Type B pancreatic cell (in vitro differentiated cells): ENCODE results near the gene POLD4. TPM values are rescaled to one million over a fixed set of nuclear protein-coding genes. Genes with fewer than 3 reads are reported as not detected.
"Not testable (repeated sequence)": the region's sequence is repeated elsewhere in the genome, so short reads cannot be mapped to it uniquely, and the experiment has no call there.

Experiments used
- DNase-seq: peaks from one replicate; pipeline ENCODE4 v3.0.0; 2021; ENCODE audit warnings: mixed read lengths; ENCODE audit not compliant: unreplicated experiment; ENCODE audit errors: extremely low spot score
- H3K27ac Mint-ChIP-seq: 2 replicates; pipeline ENCODE4 v1.8.0; 2021; ENCODE audit warnings: mild to moderate bottlenecking, mixed read lengths
- H3K27me3 Mint-ChIP-seq: 2 replicates; pipeline ENCODE4 v1.8.0; 2021; ENCODE audit warnings: mixed read lengths
- H3K36me3 Mint-ChIP-seq: 2 replicates; pipeline ENCODE4 v1.8.0; 2021; ENCODE audit warnings: mixed read lengths
- H3K4me1 Mint-ChIP-seq: one replicate; pipeline ENCODE4 v1.8.0; 2021; ENCODE audit warnings: mixed read lengths; ENCODE audit not compliant: unreplicated experiment
- H3K4me3 Mint-ChIP-seq: 2 replicates; pipeline ENCODE4 v1.8.0; 2021; ENCODE audit warnings: mild to moderate bottlenecking, mixed read lengths
- H3K9me3 Mint-ChIP-seq: 2 replicates; pipeline ENCODE4 v1.8.0; 2021; ENCODE audit warnings: mixed read lengths
- long read RNA-seq: library from polyadenylated mRNA; unstranded; transcript quantifications from one replicate; pipeline ENCODE4 v2.0.0, GENCODE V29; 2020
- total RNA-seq: library from RNA; stranded (reverse); gene quantifications from 2 replicates; pipeline ENCODE4 v1.2.1, GENCODE V29; 2021; ENCODE audit warnings: low replicate concordance
- TF ChIP-seq, protein P1 (sequence below): fragments of 200-600 bp; sonication (generic); conservative IDR thresholded peaks from 2 replicates; pipeline ENCODE4 v1.5.0; 2021; ENCODE audit warnings: antibody characterized with exemption, mild to moderate bottlenecking

The POLD4 gene
- 15.0 and 29.4 TPM in 2 replicates for total RNA-seq
- long read RNA-seq, transcript POLD4-205 (4 exons, 1,486 nt), result major isoform, 6 of 13 reads
- long read RNA-seq, partial matches to known transcripts, result 0 of 13 reads
- long read RNA-seq, other reads (novel, unspliced or antisense), result 1 of 13 reads

DNA sequence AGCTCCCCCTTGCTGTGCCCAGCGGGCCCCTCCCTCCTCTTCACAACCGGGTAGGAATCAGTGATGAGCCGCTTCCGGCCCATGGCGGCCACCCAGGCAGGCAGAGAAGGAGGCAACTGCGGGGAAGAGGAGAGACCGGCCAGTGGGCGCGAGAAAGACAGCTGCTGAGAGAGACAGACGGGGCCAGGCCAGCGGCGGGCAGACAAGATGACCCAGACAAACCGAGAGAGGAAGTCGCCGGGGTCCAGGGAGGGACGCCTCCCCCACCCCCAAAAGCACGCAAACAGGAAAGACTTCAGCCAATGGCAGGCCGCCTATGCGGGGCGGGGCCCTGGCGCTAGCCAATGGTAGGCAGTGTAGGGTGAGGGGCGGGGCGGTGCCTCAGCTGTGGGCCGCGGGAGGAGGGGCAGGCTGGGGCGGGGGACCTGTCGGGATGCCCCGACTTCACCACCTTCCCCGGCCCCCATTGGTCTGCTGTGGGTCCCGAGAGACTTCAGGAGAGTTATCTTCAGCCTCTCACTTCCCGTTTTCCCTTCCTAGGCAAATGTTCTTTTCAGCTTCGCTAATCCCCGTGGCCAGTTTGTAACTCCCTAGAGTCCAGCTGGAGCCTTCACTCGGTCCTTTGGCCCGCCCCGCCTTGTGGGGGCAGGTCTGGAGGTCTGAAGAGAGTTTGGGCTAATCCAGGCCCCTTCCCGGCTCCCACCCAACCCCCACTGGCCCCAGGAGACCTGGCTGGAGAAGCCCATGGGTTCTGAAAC is at the start of gene POLD4:
Gene POLD4, minus strand, starts transcription at position 230 of the 758 bp plus-strand sequence. Its CDS starts 147 bp downstream, at position 83.
- Mint-ChIP-seq H3K9me3 (no peaks in the 10 kb centered on the region), H3K27me3 (no peaks in the 10 kb centered on the region), H3K4me3 (peak within 1 kb of the TSS; percentile 94), H3K27ac (peak within 1 kb of the TSS; percentile 94), H3K4me1 (peaks cover 38% of the 10 kb centered on the region), H3K36me3 (no peaks in the 10 kb centered on the region)
- TF ChIP-seq, protein P1, sequence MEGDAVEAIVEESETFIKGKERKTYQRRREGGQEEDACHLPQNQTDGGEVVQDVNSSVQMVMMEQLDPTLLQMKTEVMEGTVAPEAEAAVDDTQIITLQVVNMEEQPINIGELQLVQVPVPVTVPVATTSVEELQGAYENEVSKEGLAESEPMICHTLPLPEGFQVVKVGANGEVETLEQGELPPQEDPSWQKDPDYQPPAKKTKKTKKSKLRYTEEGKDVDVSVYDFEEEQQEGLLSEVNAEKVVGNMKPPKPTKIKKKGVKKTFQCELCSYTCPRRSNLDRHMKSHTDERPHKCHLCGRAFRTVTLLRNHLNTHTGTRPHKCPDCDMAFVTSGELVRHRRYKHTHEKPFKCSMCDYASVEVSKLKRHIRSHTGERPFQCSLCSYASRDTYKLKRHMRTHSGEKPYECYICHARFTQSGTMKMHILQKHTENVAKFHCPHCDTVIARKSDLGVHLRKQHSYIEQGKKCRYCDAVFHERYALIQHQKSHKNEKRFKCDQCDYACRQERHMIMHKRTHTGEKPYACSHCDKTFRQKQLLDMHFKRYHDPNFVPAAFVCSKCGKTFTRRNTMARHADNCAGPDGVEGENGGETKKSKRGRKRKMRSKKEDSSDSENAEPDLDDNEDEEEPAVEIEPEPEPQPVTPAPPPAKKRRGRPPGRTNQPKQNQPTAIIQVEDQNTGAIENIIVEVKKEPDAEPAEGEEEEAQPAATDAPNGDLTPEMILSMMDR, result no peak
- DNase-seq, result peak; percentile 94

- H3K27ac Mint-ChIP-seq, H3K9me3 Mint-ChIP-seq, H3K36me3 Mint-ChIP-seq, DNase-seq, H3K27me3 Mint-ChIP-seq, H3K4me3 Mint-ChIP-seq, H3K4me1 Mint-ChIP-seq: not testable (repeated sequence)
Measured at GRCh38 chr11:67403085-67403484, 49.7 kb upstream of the POLD4 start.

GRCh38 chr11:67402192-67402839 is 49.0 kb upstream of the POLD4 start:
- H3K9me3 Mint-ChIP-seq, H3K4me1 Mint-ChIP-seq, H3K36me3 Mint-ChIP-seq, DNase-seq, H3K27ac Mint-ChIP-seq, H3K27me3 Mint-ChIP-seq: not testable (repeated sequence)
- H3K4me3 Mint-ChIP-seq, result peak overlapping the region; percentile 60

- H3K36me3 Mint-ChIP-seq, result no peaks in the 10 kb centered on the region
- H3K9me3 Mint-ChIP-seq, result no peaks in the 10 kb centered on the region
- H3K4me3 Mint-ChIP-seq, result peak within 1 kb of the TSS; percentile 86
- TF ChIP-seq, protein P1, result peak; percentile 81
- peak within 1 kb of the TSS; percentile 76 for H3K27ac Mint-ChIP-seq
- H3K4me1 Mint-ChIP-seq, result no peaks in the 10 kb centered on the region
- H3K27me3 Mint-ChIP-seq, result no peaks in the 10 kb centered on the region
- DNase-seq, result peak; percentile 95
Measured at GRCh38 chr11:67401495-67402191, 48.3 kb upstream of the POLD4 start, which contains the start of gene PPP1CA. Gene PPP1CA (minus strand): TSS chr11:67401858. CDS start chr11:67401782, 76 bp downstream.

GRCh38 chr11:67400942-67401494 is 47.7 kb upstream of the POLD4 start:
- Mint-ChIP-seq H3K9me3 (no peaks in the 10 kb centered on the region), H3K36me3 (no peaks in the 10 kb centered on the region), H3K27ac (peak overlapping the region; percentile 76), H3K4me1 (no peaks in the 10 kb centered on the region), H3K4me3 (peak overlapping the region; percentile 86), H3K27me3 (no peaks in the 10 kb centered on the region)
- no peak for DNase-seq
- TF ChIP-seq, protein P1, result no peak

DNA sequence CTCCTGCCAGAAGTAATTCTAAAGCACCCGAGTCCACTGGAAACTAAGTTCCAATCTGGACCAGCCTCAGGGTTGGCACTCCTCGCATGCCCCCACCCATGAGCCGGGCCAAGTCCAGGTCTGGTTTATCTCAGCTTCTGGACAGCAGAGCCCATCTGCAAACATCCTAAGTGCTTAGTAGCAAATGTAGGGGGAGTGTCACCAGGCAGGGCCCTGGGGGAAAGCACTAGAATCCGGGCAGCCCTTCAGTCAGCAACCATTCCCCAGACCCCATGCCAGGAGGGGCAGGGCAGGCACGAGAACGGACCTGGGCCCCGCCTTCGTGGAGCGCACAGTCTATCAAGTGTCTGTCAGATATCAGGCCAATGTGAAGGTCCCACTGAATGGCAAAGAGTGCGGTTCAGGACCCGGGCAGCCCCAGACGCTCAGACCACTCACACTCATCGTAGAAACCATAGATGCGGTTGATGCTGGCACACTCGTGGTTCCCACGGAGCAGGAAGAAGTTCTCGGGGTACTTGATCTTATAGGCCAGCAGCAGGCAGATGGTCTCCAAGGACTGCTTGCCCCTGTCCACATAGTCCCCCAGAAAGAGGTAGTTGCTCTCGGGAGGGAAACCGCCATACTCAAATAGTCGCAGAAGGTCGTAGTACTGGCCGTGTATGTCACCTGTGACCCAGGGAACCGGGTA is 47.0 kb upstream of the POLD4 start:
- no peaks in the 10 kb centered on the region for H3K36me3 Mint-ChIP-seq
- TF ChIP-seq, protein P1, result no peak
- no peaks in the 10 kb centered on the region for H3K27me3 Mint-ChIP-seq
- DNase-seq, result no peak
- H3K27ac Mint-ChIP-seq, result peak overlapping the region; percentile 76
- H3K4me3 Mint-ChIP-seq, result peak overlapping the region; percentile 86
- H3K9me3 Mint-ChIP-seq, result no peaks in the 10 kb centered on the region
- no peaks in the 10 kb centered on the region for H3K4me1 Mint-ChIP-seq
